Neural crest cell (in vitro differentiated cells): ENCODE data around the gene ZBTB21. TPM values are rescaled to one million over a fixed set of nuclear protein-coding genes. Genes with fewer than 3 reads are reported as not detected.

Source experiments
- DNase-seq: peaks from one replicate; pipeline ENCODE4 v3.0.0; 2021; ENCODE audit warnings: low read depth, mixed read lengths, low spot score
- H3K27ac Mint-ChIP-seq: one replicate; pipeline ENCODE4 v1.8.0; 2021; ENCODE audit warnings: mild to moderate bottlenecking, mixed read lengths; ENCODE audit not compliant: unreplicated experiment
- H3K27me3 Mint-ChIP-seq: 2 replicates; pipeline ENCODE4 v1.8.0; 2021; ENCODE audit warnings: low read depth, mild to moderate bottlenecking, mixed read lengths
- H3K36me3 Mint-ChIP-seq: 2 replicates; pipeline ENCODE4 v1.8.0; 2021; ENCODE audit warnings: low read depth, mild to moderate bottlenecking, mixed read lengths
- H3K4me1 Mint-ChIP-seq: 2 replicates; pipeline ENCODE4 v1.8.0; 2021; ENCODE audit warnings: mixed read lengths
- H3K4me3 Mint-ChIP-seq: one replicate; pipeline ENCODE4 v1.8.0; 2021; ENCODE audit warnings: mild to moderate bottlenecking, mixed read lengths
- H3K9me3 Mint-ChIP-seq: 2 replicates; pipeline ENCODE4 v1.8.0; 2021; ENCODE audit warnings: mixed read lengths
- total RNA-seq: library from RNA; stranded (reverse); gene quantifications from 2 replicates; pipeline ENCODE4 v1.2.1, GENCODE V29; 2021
- TF ChIP-seq, protein P1 (sequence below): fragments of 200-600 bp; sonication (generic); conservative IDR thresholded peaks from 2 replicates; pipeline ENCODE4 v1.5.0; 2021; ENCODE audit warnings: antibody characterized with exemption, mild to moderate bottlenecking

Gene ZBTB21
- total RNA-seq, 1 donor from 2014 or later: 16.4 TPM

DNA sequence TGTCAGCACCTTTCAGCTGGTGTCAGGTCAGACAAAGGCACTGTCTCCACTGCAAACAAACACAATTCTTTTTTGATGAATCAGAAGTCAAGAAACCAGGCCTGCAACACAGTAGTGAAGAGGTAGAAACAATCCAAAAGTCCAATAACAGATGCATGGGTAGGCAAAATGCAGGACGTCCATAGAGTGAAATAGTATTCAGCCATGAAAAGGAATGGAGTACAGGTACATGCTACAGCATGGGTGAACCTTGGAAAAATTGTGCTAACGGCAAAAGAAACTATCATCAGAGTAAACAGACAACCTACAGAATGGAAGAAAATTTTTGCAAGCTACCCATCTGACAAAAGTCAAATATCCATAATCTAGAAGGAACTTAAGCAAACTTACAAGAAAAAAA lies 26.2 kb upstream of the ZBTB21 start:
- H3K4me1 Mint-ChIP-seq: peaks cover 29% of the 10 kb centered on the region
- H3K27ac Mint-ChIP-seq: no peak overlapping the region
- H3K27me3 Mint-ChIP-seq: no peaks in the 10 kb centered on the region
- TF ChIP-seq, protein P1, sequence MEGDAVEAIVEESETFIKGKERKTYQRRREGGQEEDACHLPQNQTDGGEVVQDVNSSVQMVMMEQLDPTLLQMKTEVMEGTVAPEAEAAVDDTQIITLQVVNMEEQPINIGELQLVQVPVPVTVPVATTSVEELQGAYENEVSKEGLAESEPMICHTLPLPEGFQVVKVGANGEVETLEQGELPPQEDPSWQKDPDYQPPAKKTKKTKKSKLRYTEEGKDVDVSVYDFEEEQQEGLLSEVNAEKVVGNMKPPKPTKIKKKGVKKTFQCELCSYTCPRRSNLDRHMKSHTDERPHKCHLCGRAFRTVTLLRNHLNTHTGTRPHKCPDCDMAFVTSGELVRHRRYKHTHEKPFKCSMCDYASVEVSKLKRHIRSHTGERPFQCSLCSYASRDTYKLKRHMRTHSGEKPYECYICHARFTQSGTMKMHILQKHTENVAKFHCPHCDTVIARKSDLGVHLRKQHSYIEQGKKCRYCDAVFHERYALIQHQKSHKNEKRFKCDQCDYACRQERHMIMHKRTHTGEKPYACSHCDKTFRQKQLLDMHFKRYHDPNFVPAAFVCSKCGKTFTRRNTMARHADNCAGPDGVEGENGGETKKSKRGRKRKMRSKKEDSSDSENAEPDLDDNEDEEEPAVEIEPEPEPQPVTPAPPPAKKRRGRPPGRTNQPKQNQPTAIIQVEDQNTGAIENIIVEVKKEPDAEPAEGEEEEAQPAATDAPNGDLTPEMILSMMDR: no peak
- no peaks in the 10 kb centered on the region for H3K9me3 Mint-ChIP-seq
- H3K36me3 Mint-ChIP-seq: no peaks in the 10 kb centered on the region
- H3K4me3 Mint-ChIP-seq: no peak overlapping the region
- no peak for DNase-seq

DNA sequence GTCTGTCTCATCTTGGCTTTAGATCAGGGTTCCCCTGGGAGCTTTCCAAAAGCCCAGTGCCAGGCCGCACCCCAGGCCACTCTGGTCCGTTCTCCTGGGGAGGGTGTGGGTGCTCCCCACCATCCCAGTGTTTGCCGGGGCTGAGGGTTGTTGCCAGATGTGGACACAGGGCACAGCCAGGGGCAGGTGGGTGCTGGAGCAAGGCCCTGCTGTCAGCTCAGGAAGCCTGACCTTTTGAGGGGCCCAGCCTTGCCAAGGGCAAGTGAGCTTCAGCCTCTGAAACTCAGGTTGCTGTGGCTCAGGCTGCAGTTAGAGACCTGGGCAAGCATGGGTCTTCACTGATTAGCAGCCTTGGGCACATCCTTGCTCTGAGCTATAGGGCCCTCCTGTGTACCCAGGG lies 22.8 kb upstream of the ZBTB21 start:
- Mint-ChIP-seq H3K36me3 (no peaks in the 10 kb centered on the region), H3K4me1 (peaks cover 7% of the 10 kb centered on the region), H3K9me3 (no peaks in the 10 kb centered on the region), H3K27me3 (no peaks in the 10 kb centered on the region), H3K27ac (no peak overlapping the region), H3K4me3 (no peak overlapping the region)
- TF ChIP-seq, protein P1: no peak
- no peak for DNase-seq

DNA sequence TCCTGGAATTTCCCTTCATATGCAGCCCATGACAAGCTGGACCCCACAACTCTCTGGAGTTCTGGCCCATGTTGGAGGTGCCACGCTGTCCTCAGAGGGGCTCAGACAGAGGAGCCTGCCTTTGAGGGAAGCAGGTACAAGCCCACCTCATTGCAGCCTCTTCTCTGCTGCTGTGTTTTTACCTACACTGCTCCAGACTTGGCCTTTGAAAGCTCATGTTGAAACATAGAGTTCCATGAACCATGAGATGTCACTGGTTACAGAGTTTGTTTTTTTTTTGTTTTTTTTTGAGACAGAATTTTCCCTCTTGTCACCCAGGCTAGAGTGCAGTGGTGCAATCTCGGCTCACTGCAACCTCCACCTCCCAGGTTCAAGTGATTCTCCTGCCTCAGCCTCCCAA lies 22.1 kb upstream of the ZBTB21 start:
- no peaks in the 10 kb centered on the region for H3K9me3 Mint-ChIP-seq
- TF ChIP-seq, protein P1: no peak
- no peak for DNase-seq

DNA sequence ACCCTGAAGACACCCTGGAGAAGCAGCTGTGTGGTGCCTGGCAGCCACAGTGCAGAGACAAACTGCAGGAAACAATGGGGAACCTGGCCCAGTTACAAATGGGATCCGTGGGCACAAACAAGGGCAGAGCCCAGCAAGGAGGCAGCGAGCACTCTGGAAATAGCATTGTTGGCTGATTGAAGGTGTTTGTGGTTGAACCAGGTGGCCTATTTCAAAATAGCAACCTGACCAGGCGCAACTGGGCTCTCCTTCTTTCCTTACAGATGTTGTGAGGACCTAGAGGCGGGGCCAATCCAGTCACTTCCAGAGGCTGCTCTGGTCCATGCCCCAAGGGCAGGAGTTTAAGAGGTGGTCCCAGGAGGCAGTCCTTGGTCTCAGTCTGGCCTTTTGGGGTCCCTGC lies 21.7 kb upstream of the ZBTB21 start:
- no peaks in the 10 kb centered on the region for H3K4me1 Mint-ChIP-seq
- TF ChIP-seq, protein P1: no peak
- H3K27me3 Mint-ChIP-seq: no peaks in the 10 kb centered on the region
- DNase-seq: no peak
- no peaks in the 10 kb centered on the region for H3K36me3 Mint-ChIP-seq
- H3K27ac Mint-ChIP-seq: no peak overlapping the region
- no peaks in the 10 kb centered on the region for H3K9me3 Mint-ChIP-seq
- no peak overlapping the region for H3K4me3 Mint-ChIP-seq

More for the DNA sequence above, 22.1 kb upstream of the ZBTB21 start:
- Mint-ChIP-seq H3K4me1 (no peaks in the 10 kb centered on the region), H3K27me3 (no peaks in the 10 kb centered on the region), H3K27ac (no peak overlapping the region), H3K4me3 (no peak overlapping the region), H3K36me3 (no peaks in the 10 kb centered on the region)

DNA sequence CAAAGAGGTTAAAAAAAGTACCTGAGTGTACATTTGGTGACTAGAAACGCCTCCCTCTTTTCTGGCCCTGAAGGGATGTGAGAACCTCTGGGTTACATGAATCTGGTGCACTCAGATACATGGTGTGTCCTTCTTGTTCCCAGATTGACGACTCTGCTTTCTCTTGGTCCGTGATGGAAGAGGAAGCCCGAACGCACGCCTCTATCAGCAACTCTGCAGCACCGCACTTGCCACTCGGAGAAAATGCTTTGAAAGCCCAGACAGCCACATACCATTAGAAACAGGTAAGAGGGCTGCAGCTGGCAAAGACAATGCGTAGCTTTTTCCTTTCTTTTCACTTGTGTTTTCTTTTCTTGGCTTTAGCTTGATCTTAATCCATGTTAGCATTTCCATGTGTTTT lies 21.1 kb upstream of the ZBTB21 start:
- H3K27me3 Mint-ChIP-seq: no peaks in the 10 kb centered on the region
- TF ChIP-seq, protein P1: no peak
- no peak overlapping the region for H3K27ac Mint-ChIP-seq

DNA sequence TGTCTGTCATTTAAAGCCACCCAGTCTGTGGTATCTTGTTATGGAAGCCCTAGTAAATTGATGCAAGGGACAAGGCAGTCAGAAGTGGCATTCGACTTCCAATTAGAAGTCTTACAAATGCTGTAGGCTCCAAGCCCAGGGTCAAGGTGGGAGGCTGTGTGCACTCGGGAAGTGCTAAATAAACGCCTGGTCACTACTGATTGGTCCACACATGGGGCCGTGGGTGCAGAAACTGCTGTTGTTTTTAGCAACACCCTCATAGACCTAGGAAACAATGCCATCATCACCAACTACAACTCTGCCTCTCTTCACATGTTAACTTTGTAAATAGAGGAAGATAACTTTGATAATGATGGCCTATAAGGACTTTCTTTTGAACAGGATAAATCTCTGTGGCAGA lies 20.2 kb upstream of the ZBTB21 start:
- no peaks in the 10 kb centered on the region for H3K27me3 Mint-ChIP-seq
- DNase-seq: no peak
- H3K36me3 Mint-ChIP-seq: no peaks in the 10 kb centered on the region
- H3K27ac Mint-ChIP-seq: no peak overlapping the region
- H3K4me3 Mint-ChIP-seq: no peak overlapping the region
- no peaks in the 10 kb centered on the region for H3K9me3 Mint-ChIP-seq
- peaks cover 8% of the 10 kb centered on the region for H3K4me1 Mint-ChIP-seq
- TF ChIP-seq, protein P1: no peak

More for the DNA sequence above, 21.1 kb upstream of the ZBTB21 start:
- H3K4me3 Mint-ChIP-seq: no peak overlapping the region
- H3K9me3 Mint-ChIP-seq: no peaks in the 10 kb centered on the region
- no peaks in the 10 kb centered on the region for H3K36me3 Mint-ChIP-seq
- peaks cover under 1% of the 10 kb centered on the region for H3K4me1 Mint-ChIP-seq
- no peak for DNase-seq
